HepG2 (cell line): ENCODE measurements around the gene HNRNPA0. TPM values are rescaled to one million over a fixed set of nuclear protein-coding genes. Genes with fewer than 3 reads are reported as not detected.

Source experiments
- ADNP ChIP-seq: sonication (generic); formaldehyde crosslinking; IDR thresholded peaks from 2 replicates; pipeline ENCODE4 v1.4.0; 2020; ENCODE audit warnings: missing genetic modification reagents
- BCL3 ChIP-seq: sonication (generic); formaldehyde crosslinking; IDR thresholded peaks from 2 replicates; pipeline ENCODE4 v1.5.1; 2020; ENCODE audit warnings: mild to moderate bottlenecking, missing genetic modification reagents, moderate library complexity
- EZH2 ChIP-seq: conservative IDR thresholded peaks from 2 replicates; pipeline ENCODE4 v1.6.1; 2012; ENCODE audit warnings: mild to moderate bottlenecking, low read depth, low read length, moderate library complexity
- KDM5A ChIP-seq: fragments of 200-600 bp; sonication (generic); IDR thresholded peaks from 2 replicates; pipeline ENCODE4 v1.7.0; 2018; ENCODE audit warnings: antibody characterized with exemption, mild to moderate bottlenecking, low read length, borderline replicate concordance
- KLF12 ChIP-seq: sonication (generic); formaldehyde crosslinking; IDR thresholded peaks from 2 replicates; pipeline ENCODE4 v1.4.0; 2020; ENCODE audit warnings: missing genetic modification reagents, borderline replicate concordance
- MYC ChIP-seq: sonication (generic); formaldehyde crosslinking; IDR thresholded peaks from 2 replicates; pipeline ENCODE4 v1.9.0; 2021; ENCODE audit warnings: missing genetic modification reagents, borderline replicate concordance
- NFIB ChIP-seq: sonication (generic); formaldehyde crosslinking; IDR thresholded peaks from 2 replicates; pipeline ENCODE4 v1.9.0; 2021; ENCODE audit warnings: missing genetic modification reagents, mild to moderate bottlenecking, borderline replicate concordance
- NR2C2 ChIP-seq: sonication (generic); formaldehyde crosslinking; IDR thresholded peaks from 2 replicates; pipeline ENCODE4 v1.4.0; 2020; ENCODE audit warnings: missing genetic modification reagents, mild to moderate bottlenecking, moderate library complexity, borderline replicate concordance
- RERE ChIP-seq: IDR thresholded peaks from 2 replicates; pipeline ENCODE4 v1.6.1; 2016; ENCODE audit warnings: low read depth, missing genetic modification reagents, missing compliant biosample characterization
- SUZ12 ChIP-seq: fragments of 150-350 bp; IDR thresholded peaks from 2 replicates; pipeline ENCODE4 v1.6.1; 2014; ENCODE audit warnings: low read depth, low read length
- ZNF207 ChIP-seq: fragments of 450-650 bp; IDR thresholded peaks from 2 replicates; pipeline ENCODE4 v1.6.1; 2016; ENCODE audit warnings: antibody characterized with exemption, borderline replicate concordance
- ZNF282 ChIP-seq: fragments of 450-650 bp; IDR thresholded peaks from 2 replicates; pipeline ENCODE4 v1.6.1; 2018; ENCODE audit not compliant: partially characterized antibody
- ZNF687 ChIP-seq: sonication (generic); formaldehyde crosslinking; IDR thresholded peaks from 2 replicates; pipeline ENCODE4 v1.5.1; 2020; ENCODE audit warnings: mild to moderate bottlenecking, missing genetic modification reagents, moderate library complexity
- ZNF777 ChIP-seq: sonication (generic); formaldehyde crosslinking; IDR thresholded peaks from 2 replicates; pipeline ENCODE4 v1.4.0; 2020; ENCODE audit warnings: missing genetic modification reagents
- ZNF83 ChIP-seq: sonication (generic); formaldehyde crosslinking; IDR thresholded peaks from 2 replicates; pipeline ENCODE4 v1.4.0; 2020; ENCODE audit warnings: missing genetic modification reagents, mild to moderate bottlenecking, borderline replicate concordance
- ZNF839 ChIP-seq: sonication (generic); formaldehyde crosslinking; IDR thresholded peaks from 2 replicates; pipeline ENCODE4 v1.4.0; 2020; ENCODE audit warnings: missing genetic modification reagents, mild to moderate bottlenecking, borderline replicate concordance
- ZSCAN12 ChIP-seq: sonication (generic); formaldehyde crosslinking; IDR thresholded peaks from 2 replicates; pipeline ENCODE4 v1.9.0; 2021; ENCODE audit warnings: mild to moderate bottlenecking, missing genetic modification reagents
- ZSCAN30 ChIP-seq: sonication (generic); formaldehyde crosslinking; IDR thresholded peaks from 2 replicates; pipeline ENCODE4 v1.5.0; 2020; ENCODE audit warnings: mild to moderate bottlenecking, missing genetic modification reagents
- polyA plus RNA-seq, 8 experiments: library from polyadenylated mRNA; depleted of rRNA in 3 of 8; stranded (reverse) in 7 of 8; unstranded in 1 of 8; fragments of >200 nt; fragmentation: Illumina TruSeq in 4 of 8; extraction: Trizol in 4 of 8; gene quantifications; 2 replicates each; pipeline versions ENCODE4 v1.2.1 to v1.2.3, GENCODE V29; 2011 to 2016; ENCODE audit warnings: low read depth in 4 of 8, missing spikeins in 1 of 8, mixed read lengths in 1 of 8; ENCODE audit not compliant: insufficient read depth in 1 of 8
- total RNA-seq, 5 experiments: library from RNA; depleted of rRNA; stranded (reverse); fragments of >200 nt; fragmentation: Illumina TruSeq; extraction: Trizol; gene quantifications; 2 replicates each; pipeline ENCODE4 v1.2.3, GENCODE V29; 2016; ENCODE audit warnings: low read depth in 1 of 5

HNRNPA0 gene
- total and polyA plus RNA-seq, 2 of the 13 experiments (the other 11 are each of a cell fraction or from before 2014, with no cell fraction given), result 9.0 to 12.9 TPM

GRCh38 chr5:137754188-137754960 is at the start of gene HNRNPA0 (continued):
- TF ChIP-seq KDM5A (peak; percentile 99), BCL3 (peak; percentile 64; the same call in 1 of the 2 replicates), ZNF777 (CRISPR knock-in tag) (peak; percentile 72), RERE (CRISPR knock-in tag) (0 out of 2 replicates have a peak, but pooled peaks have one; percentile 11), ZNF207 (no peak), ZNF83 (CRISPR knock-in tag) (no peak; the same call in 1 of the 2 replicates), KLF12 (no peak; the same call in 1 of the 2 replicates), NFIB (no peak), ZSCAN12 (CRISPR knock-in tag) (no peak), ZNF282 (no peak), SUZ12 (no peak), ZSCAN30 (CRISPR knock-in tag) (peak; percentile 80; the same call in 1 of the 2 replicates), ZNF839 (CRISPR knock-in tag) (0 out of 2 replicates have a peak, but pooled peaks have one; percentile 7), NR2C2 (CRISPR knock-in tag) (peak; percentile 81), ZNF687 (CRISPR knock-in tag) (peak; percentile 92), MYC (CRISPR knock-in tag) (peak; percentile 86; the same call in 1 of the 2 replicates), ADNP (CRISPR knock-in tag) (no peak), EZH2 (no peak)
